Endothelial cell (in vitro differentiated cells): ENCODE measurements around the gene HPCAL4. TPM values are rescaled to one million over a fixed set of nuclear protein-coding genes. Genes with fewer than 3 reads are reported as not detected.

ENCODE experiments used
- DNase-seq: peaks from one replicate; pipeline ENCODE4 v3.0.0; 2021; ENCODE audit warnings: low spot score
- H3K27ac Mint-ChIP-seq: one replicate; pipeline ENCODE4 v1.8.0; 2021; ENCODE audit warnings: mixed read lengths, inconsistent platforms; ENCODE audit not compliant: unreplicated experiment
- H3K27me3 Mint-ChIP-seq: one replicate; pipeline ENCODE4 v1.8.0; 2021; ENCODE audit warnings: mild to moderate bottlenecking, moderate library complexity, mixed read lengths, inconsistent platforms; ENCODE audit not compliant: unreplicated experiment
- H3K36me3 Mint-ChIP-seq: one replicate; pipeline ENCODE4 v1.8.0; 2021; ENCODE audit warnings: mild to moderate bottlenecking, low read depth, mixed read lengths, inconsistent platforms; ENCODE audit not compliant: unreplicated experiment
- H3K4me1 Mint-ChIP-seq: one replicate; pipeline ENCODE4 v1.8.0; 2021; ENCODE audit warnings: mild to moderate bottlenecking, mixed read lengths, inconsistent platforms; ENCODE audit not compliant: unreplicated experiment
- H3K4me3 Mint-ChIP-seq: one replicate; pipeline ENCODE4 v1.8.0; 2021; ENCODE audit warnings: mild to moderate bottlenecking, mixed read lengths, inconsistent platforms; ENCODE audit not compliant: unreplicated experiment
- H3K9me3 Mint-ChIP-seq: one replicate; pipeline ENCODE4 v1.8.0; 2021; ENCODE audit warnings: mixed read lengths, inconsistent platforms; ENCODE audit not compliant: unreplicated experiment
- total RNA-seq: library from RNA; stranded (reverse); fragmentation: NEBNext Ultra II Directional; extraction: Animal tissue kit (Norgen Biotek cat#: 25700); gene quantifications from one replicate; pipeline ENCODE4 v1.2.1, GENCODE V29; 2021; ENCODE audit not compliant: unreplicated experiment
- TF ChIP-seq, protein P1 (sequence below): fragments of 200-600 bp; sonication (generic); IDR thresholded peaks from one replicate; pipeline ENCODE4 v1.5.0; 2021; ENCODE audit warnings: antibody characterized with exemption; ENCODE audit not compliant: unreplicated experiment

The HPCAL4 gene
- total RNA-seq, 1 donor from 2014 or later: not detected

DNA sequence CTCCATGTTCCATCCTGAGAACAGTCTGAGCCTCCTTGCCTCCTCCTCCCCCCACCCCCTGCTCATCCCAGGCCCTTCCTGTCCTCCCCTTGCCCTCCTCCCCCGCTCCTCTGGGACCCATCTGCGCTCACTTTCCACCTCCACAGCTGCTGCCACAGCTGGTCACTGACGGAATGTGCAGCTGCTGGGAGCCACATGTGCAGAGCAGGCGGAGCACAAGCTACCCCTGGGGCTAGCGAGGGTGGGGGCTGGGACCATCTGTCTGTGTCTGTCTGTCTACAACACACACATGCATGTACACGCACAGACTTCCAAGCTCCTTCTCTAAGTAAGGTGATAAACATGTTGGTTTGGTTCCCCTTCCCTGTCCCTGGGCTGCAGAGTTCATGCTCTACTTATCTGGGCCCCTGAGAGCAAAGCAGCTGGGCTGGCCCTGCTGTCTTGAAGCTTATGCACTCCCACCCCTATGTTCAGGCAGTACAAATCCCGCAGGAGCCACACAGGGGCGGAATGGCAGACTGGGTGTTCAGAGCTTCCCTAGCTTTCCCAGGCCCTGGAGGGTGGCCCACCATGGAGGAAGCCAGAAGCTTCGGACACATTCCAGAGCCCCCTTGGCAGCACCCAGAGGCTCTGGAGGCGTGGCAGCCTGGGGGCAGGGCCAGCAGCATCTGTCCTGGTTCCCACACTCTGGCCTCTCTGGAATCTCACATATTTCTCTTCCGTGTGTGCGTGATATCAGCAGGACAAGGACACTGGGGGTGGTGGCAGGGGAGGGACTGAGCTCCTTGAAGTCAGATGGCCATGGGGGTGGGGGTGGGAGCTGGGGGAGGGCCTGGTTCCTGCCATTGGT, 44.8 kb downstream of the HPCAL4 start:
- TF ChIP-seq, protein P1, sequence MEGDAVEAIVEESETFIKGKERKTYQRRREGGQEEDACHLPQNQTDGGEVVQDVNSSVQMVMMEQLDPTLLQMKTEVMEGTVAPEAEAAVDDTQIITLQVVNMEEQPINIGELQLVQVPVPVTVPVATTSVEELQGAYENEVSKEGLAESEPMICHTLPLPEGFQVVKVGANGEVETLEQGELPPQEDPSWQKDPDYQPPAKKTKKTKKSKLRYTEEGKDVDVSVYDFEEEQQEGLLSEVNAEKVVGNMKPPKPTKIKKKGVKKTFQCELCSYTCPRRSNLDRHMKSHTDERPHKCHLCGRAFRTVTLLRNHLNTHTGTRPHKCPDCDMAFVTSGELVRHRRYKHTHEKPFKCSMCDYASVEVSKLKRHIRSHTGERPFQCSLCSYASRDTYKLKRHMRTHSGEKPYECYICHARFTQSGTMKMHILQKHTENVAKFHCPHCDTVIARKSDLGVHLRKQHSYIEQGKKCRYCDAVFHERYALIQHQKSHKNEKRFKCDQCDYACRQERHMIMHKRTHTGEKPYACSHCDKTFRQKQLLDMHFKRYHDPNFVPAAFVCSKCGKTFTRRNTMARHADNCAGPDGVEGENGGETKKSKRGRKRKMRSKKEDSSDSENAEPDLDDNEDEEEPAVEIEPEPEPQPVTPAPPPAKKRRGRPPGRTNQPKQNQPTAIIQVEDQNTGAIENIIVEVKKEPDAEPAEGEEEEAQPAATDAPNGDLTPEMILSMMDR: no peak
- DNase-seq: no peak
- H3K9me3 Mint-ChIP-seq: no peaks in the 10 kb centered on the region
- peaks cover 5% of the 10 kb centered on the region for H3K4me1 Mint-ChIP-seq
- no peak overlapping the region for H3K4me3 Mint-ChIP-seq
- H3K27ac Mint-ChIP-seq: no peak overlapping the region
- no peaks in the 10 kb centered on the region for H3K36me3 Mint-ChIP-seq
- peaks cover 8% of the 10 kb centered on the region for H3K27me3 Mint-ChIP-seq

DNA sequence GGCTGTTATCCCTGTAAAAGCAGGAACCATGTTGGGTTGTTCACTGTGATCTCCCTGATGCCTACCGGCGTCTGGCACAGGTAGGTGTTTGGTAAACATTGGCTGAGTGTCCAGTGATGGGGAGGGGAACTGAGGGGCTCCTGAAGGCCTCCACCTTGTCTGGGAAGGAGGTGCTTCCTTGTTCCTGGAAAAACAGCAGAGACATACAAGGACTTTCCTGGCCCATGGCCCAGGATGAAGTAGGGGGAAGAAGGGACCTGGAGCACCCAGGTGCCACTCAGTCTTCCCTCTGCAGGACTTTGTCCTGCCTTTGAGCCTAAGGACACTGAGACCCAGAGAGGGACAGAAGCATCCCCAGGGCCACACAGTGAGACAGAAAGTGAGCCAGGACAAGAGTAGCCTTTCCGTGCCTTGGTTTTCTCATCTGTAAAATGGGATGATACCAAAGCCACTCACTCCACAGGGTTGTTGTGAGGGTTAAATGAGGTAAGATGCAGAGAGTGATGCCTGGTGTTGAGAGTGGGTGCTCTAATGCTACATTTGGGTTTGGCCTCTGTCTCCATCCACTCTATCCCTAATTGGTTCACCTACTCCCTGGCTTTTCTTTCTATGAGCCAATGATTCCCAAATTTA, 45.7 kb downstream of the HPCAL4 start:
- no peak overlapping the region for H3K4me3 Mint-ChIP-seq
- no peaks in the 10 kb centered on the region for H3K36me3 Mint-ChIP-seq
- no peaks in the 10 kb centered on the region for H3K9me3 Mint-ChIP-seq
- H3K4me1 Mint-ChIP-seq: peaks cover 5% of the 10 kb centered on the region
- no peak for DNase-seq
- peaks cover 9% of the 10 kb centered on the region for H3K27me3 Mint-ChIP-seq
- H3K27ac Mint-ChIP-seq: no peak overlapping the region
- TF ChIP-seq, protein P1: no peak

DNA sequence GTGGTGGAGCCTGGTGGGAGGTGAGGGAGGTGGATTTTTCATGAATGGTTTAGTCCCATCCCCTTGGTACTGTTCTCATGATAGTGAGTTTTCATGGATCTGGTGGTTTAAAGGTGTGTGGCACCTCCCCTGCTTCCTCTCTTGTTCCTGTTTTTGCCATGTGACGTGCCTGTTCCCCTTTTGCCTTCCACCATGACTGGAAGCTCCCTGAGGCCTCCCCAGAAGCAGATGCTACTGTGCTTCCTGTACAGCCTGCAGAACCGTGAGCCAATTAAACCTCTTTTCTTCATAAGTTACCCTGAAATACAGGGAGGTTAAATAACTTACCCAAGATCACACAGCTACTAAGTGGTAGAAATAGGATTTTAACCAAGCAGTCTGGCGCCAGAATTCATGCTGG, 47.5 kb downstream of the HPCAL4 start:
- H3K27ac Mint-ChIP-seq: no peak overlapping the region
- H3K4me1 Mint-ChIP-seq: peaks cover 5% of the 10 kb centered on the region
- no peak for DNase-seq
- H3K9me3 Mint-ChIP-seq: no peaks in the 10 kb centered on the region
- H3K27me3 Mint-ChIP-seq: peaks cover 11% of the 10 kb centered on the region
- H3K4me3 Mint-ChIP-seq: no peak overlapping the region
- no peaks in the 10 kb centered on the region for H3K36me3 Mint-ChIP-seq
- TF ChIP-seq, protein P1: no peak

DNA sequence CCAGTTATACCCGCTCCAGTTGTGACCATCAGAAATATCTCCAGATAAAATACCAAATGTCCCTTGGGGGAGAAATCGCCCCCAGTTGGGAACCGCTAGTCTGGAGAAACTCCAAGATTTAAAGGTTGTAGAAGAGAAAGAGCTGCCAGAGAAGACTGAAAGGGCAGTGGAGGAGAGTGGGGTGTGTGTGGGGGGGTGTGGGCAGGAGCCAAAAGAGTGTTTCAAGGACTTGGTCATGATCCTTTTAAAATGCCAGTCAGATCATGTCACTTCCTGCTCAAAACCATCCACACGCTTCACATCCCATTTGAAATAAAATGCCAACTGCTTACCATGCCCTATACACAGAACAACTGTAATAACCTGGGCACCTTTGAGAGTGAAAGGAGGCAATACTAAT, 48.4 kb downstream of the HPCAL4 start:
- no peak for DNase-seq
- Mint-ChIP-seq H3K9me3 (no peaks in the 10 kb centered on the region), H3K4me1 (peaks cover 5% of the 10 kb centered on the region), H3K4me3 (no peak overlapping the region), H3K36me3 (no peaks in the 10 kb centered on the region), H3K27me3 (peaks cover 11% of the 10 kb centered on the region), H3K27ac (no peak overlapping the region)
- TF ChIP-seq, protein P1: no peak

DNA sequence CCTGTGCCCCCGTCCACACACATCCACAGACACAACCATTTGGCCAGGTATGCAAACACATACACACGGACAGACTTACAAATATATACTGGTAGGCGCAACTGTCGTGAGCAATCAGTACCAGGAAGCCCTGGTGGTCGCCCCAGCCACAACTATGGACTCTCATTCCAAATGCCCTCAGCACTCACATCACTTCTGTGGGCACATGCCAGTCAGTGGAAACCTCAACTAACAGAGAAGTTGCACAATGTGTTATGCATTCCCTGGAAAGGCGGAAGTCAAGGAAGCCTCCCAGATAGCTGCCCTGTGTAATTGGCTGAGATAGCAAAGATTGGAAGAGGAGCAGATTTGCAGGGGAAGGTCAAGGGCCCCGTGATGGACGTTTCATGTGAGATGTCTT, 50.4 kb downstream of the HPCAL4 start:
- H3K36me3 Mint-ChIP-seq: no peaks in the 10 kb centered on the region
- no peak for DNase-seq
- H3K4me3 Mint-ChIP-seq: no peak overlapping the region
- peaks cover 18% of the 10 kb centered on the region for H3K27me3 Mint-ChIP-seq
- H3K27ac Mint-ChIP-seq: no peak overlapping the region
- H3K9me3 Mint-ChIP-seq: no peaks in the 10 kb centered on the region
- TF ChIP-seq, protein P1: no peak
- peaks cover 5% of the 10 kb centered on the region for H3K4me1 Mint-ChIP-seq
